NCI-H1436 treated with DMSO at 0.1 percent for 48 hours (cell line): Measurements from ENCODE around the gene RGL3.
"Not testable (repeated sequence)": the region's sequence is repeated elsewhere in the genome, so short reads cannot be mapped to it uniquely, and the experiment has no call there.

Experiments
- DNase-seq: peaks from one replicate; lab custom pipeline; 2025; lab: John Stamatoyannopoulos, UW

RGL3 gene, protein sequence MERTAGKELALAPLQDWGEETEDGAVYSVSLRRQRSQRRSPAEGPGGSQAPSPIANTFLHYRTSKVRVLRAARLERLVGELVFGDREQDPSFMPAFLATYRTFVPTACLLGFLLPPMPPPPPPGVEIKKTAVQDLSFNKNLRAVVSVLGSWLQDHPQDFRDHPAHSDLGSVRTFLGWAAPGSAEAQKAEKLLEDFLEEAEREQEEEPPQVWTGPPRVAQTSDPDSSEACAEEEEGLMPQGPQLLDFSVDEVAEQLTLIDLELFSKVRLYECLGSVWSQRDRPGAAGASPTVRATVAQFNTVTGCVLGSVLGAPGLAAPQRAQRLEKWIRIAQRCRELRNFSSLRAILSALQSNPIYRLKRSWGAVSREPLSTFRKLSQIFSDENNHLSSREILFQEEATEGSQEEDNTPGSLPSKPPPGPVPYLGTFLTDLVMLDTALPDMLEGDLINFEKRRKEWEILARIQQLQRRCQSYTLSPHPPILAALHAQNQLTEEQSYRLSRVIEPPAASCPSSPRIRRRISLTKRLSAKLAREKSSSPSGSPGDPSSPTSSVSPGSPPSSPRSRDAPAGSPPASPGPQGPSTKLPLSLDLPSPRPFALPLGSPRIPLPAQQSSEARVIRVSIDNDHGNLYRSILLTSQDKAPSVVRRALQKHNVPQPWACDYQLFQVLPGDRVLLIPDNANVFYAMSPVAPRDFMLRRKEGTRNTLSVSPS

DNA sequence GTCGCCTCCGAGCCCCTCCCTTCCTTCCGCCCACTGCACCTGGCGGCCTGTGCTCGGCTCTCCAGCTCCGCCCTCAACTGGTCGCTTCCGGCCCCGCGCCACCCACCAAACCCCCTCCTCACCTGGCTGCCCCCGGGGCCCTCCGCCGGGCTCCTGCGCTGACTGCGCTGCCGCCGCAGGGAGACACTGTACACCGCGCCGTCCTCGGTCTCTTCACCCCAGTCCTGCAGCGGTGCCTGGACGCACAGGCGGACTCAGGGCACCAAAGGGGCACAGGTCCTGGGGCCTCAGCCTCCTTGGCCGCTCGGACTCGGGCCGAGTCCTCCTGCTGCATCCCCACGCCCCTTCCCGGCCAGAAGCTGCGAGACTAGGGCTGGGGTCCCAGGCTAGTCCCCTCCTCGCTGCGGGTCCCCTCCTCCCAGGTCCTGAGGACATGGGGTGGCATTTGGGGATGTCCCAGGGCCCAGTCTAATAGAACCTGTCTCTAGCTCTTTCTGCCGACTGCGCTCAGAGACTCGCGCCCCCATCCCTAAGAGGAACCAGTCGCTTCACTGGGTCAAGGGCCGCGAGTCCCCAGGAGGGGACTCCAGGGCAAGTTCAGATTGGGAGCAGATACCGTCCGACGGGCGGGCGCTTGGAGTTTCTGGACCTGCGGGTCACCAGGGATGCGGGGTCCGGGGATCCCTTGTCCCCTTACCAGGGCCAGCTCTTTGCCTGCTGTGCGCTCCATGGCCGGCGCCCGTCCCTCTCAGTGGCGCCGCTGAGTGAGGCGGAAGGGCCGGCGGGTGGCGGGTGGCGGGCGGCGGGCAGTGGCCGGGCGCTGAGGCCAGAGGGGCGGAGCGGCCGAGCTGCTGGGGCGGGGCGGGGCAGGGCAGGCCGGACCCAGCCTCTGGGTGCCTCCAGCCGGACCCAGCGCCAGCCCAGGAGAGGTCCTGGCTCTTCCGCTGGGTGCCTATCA, at the start of gene RGL3:
Gene RGL3, minus strand, starts transcription at position 766 of the 958 bp plus-strand sequence. Its CDS starts 36 bp downstream, at position 730.
- DNase-seq: no peak

DNA sequence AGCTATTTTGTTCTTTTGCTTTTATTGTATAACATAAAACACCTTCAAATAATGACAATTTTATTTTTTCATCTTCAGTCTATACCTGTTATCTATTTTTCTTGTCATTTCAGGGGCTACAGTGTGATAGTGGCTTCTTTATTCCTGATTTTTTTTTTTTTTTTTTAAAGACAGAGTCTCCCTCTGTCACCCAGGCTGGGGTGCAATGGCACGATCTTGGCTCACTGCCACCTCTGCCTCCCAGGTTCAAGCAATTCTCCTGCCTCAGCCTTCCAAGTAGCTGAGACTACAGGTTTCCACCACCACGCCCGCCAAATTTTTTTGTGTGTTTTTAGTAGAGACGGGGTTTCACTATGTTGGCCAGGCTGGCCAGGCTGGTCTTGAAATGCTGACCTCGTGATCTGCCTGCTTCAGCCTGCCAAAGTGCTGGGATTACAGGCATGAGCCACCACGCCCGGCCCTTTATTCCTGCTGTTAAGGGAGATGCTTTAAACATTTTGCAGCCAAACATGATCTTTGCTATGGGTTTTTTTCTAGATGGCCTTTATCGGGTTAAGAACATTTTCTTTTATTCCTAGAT, 49.2 kb upstream of the RGL3 start:
- DNase-seq: not testable (repeated sequence)

DNA sequence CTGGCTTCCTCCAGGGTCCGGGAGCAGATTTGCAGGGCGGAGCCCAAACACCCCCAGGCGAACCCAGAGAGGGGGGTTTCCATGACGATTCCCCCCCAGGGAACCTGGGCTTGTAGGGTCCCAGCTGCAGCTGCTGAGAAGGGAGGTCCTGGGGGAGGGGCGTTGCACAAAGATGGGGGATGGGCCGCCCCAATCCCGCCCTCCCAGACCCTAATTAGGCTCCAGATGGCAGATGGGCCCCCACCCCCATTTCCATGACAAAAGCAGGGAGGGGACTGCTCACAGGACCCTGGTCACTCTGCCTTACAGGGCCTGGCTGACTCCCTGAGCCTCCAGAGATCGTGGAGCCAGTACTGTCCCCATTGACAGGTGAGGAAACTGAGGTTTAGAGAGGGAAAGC, 46.5 kb upstream of the RGL3 start:
- no peak for DNase-seq

DNA sequence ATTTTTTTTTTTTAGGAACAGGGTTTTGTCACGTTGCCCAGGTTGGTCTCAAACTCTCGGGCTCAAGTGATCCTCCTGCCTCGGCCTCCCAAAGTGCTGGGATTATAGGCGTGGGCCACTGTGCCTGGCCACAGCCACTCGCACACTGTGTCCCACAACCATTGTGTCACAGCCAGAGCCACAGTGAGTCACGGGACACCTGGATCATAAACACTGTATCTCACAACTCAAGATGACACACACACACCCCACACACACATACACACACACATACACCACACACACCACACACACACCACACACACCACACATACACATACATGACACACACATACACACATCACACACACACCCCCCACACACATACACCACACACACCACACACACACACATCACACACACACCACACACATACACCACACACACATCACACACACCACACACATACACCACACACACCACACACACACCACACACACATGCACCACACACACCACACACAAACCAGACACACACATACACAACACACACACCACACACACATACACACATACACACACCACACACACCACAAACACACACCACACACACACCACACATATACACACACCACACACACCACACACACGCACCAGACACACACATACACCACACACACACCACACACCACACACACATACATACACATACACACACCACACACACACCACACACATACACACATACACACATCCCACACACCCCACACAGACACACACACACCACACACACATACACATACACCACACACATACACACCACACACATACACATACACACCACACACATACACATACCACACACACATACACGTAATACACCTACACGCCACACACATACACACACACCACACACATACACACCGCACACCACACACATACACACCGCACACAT, 45.5 kb upstream of the RGL3 start:
- DNase-seq: no peak

DNA sequence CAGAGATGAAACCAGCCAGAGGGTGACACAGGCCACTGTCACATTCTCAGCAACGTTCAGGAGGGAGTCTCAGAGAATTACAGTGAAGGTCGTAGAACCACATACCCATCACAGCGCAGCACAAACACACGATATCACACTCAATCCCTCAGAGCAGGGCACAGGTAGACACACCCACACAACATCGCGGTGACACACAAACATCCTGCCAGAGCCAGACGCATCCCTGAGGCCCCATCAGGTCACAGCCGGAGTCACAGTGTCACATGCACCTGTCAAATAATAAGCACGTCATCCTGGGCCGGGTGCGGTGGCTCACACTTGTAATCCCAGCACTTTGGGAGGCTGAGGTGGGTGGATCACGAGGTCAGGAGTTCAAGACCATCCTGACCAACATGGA, 44.3 kb upstream of the RGL3 start:
- DNase-seq: no peak

DNA sequence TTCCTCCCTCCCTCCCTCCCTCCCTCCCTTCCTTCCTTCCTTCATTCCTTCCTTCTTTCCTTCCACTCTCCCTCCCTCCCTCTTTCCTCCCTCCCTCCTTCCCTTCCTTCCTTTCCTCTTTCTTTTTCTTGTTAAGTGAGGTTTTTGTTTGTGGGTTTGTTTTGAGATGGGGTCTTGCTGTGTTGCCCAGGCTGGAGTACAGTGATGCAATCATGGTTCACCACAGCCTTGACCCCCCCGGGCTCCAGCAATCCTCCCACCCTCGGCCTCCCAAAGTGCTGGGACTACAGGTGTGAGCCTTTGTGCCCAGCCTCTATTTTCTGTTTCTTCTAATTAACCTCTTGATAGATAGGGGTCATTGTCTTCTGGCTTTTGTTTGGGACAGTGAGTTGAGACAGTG, 42.3 kb upstream of the RGL3 start:
- DNase-seq: no peak

DNA sequence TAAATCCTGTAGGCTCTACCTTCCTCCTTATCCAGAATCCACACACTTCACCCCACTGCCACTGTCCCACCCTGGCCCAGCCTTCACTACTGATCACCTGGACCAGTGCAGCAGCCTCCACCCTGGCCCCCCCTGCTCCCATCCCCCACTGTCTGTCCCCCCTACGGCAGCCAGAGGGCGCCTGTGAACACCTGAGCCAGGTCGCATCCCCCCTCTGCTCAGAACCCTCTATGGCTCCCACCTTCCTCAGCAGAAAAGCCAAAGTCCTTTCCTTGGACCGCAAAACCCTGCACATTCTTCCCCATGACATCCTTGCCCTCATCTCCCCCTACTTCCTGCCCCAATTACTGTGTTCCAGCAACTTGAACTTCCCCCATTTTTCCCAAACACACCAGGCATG, 41.1 kb upstream of the RGL3 start:
- no peak for DNase-seq

DNA sequence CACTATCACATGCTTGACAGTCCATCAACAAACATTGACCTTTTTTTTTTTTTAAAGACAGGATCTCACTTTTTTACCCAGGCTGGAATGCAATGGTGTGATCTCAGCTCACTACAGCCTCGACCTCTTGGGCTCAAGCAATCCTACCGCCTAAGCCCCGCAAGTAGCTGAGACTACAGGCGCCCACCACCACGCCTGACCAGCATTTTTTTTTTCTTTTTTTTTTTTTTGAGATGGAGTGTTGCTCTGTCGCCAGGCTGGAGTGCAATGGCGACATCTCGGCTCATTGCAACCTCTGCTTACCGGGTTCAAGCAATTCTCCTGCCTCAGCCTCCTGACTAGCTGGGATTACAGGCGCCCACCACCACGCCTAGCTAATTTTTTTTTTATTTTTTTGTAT, 39.8 kb upstream of the RGL3 start:
- DNase-seq: not testable (repeated sequence)

DNA sequence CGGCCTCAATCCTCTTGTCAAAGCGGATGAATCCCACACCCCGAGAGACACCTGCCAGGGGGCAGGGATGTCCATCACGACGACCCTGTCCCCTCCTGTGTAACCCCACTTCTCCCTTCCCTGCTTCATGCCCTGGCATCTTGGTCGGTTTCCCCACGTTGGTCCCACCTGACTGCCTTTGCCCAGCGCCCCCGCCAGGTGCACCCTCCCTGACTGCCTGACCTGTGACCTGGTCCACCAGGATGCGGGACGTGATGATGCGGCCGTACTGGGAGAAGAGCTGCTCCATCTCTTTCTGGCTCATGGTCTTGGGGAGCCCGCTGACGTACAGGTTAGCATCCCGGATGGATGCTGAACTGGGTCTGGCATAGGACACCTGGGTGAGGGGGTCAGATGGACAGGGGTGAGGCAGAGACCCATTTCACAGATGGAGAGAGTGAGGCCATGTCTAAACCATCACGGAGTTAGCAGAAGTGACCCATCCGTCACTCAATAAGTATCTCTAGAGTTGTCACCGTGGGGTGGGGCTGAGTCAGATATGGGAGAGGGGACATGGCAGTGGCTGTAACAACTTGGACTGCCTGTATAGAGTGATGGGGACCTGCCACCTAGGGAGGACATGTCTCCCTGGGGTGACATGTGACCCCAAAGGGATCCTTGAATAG, 39.3 kb upstream of the RGL3 start:
- DNase-seq: no peak

DNA sequence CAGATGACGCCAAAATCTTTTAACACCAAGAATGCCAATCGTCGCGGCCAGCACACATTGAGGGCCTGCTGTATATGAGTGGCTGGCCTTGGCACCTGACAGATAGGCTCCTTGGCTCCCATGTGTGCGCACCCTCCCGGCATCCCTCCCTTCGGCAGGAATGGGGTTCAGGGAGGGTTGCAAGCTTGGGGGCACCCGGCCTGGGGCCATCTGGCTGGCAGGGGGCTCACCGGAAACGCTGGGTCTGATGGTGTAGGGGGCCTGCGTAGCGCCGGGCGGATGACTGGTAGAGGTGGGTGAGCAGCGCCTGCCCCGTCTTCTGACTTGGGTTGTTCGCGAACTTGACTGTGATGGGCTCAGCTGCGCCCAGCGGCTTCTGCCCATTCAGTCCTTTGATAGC, 38.7 kb upstream of the RGL3 start:
- no peak for DNase-seq

DNA sequence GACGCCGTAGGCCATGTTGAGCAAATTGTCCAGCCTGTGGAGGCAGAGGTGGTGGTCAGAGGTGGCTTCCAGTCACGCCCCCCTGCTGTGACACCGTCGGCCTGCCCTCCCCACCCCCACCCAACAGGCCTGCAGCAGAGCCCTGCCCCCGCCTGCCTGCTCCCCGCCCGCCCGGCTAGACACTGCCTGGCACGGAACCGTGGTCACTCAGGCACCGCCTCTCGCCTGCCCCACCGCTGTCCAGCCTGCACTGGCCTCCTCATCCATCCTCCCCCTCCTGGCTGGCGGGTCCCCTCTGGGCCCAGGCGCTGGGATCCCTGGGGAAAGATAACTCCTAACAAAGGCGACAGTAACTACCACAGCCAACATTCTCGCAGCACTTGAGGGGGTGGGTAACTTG, 38.0 kb upstream of the RGL3 start:
- DNase-seq: no peak

DNA sequence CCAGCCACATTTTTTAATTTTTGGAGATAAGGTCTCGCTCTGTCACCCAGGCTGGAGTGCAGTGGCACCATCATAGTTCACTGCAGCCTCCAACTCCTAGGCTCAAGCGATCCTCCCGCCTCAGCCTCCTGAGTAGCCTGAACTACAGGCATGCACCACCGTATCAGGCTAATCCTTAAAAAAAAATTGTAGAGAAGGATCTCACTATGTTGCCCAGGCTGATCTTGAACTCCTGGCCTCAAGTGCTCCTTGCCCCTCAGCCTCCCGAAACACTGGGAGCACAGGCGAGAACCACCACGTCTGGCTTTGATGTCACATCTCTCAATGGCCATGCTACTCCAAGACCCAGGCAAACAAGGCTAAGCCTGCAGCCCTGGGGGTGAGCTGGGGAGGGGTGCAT, 37.5 kb upstream of the RGL3 start:
- DNase-seq: no peak

DNA sequence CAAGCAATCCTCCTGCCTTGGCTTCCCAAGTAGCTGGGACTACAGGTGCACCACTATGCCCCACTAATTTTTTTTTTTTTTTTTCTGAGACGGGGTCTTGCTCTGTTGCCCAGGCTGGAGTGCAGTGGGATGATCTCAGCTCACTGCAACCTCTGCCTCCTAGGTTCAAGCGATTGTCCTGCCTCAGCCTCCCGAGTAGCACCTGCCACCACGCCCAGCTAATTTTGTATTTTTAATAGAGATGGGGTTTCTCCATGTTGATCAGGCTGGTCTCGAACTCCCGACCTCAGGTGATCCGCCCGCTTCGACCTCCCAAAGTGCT, 36.1 kb upstream of the RGL3 start:
- DNase-seq: not testable (repeated sequence)

DNA sequence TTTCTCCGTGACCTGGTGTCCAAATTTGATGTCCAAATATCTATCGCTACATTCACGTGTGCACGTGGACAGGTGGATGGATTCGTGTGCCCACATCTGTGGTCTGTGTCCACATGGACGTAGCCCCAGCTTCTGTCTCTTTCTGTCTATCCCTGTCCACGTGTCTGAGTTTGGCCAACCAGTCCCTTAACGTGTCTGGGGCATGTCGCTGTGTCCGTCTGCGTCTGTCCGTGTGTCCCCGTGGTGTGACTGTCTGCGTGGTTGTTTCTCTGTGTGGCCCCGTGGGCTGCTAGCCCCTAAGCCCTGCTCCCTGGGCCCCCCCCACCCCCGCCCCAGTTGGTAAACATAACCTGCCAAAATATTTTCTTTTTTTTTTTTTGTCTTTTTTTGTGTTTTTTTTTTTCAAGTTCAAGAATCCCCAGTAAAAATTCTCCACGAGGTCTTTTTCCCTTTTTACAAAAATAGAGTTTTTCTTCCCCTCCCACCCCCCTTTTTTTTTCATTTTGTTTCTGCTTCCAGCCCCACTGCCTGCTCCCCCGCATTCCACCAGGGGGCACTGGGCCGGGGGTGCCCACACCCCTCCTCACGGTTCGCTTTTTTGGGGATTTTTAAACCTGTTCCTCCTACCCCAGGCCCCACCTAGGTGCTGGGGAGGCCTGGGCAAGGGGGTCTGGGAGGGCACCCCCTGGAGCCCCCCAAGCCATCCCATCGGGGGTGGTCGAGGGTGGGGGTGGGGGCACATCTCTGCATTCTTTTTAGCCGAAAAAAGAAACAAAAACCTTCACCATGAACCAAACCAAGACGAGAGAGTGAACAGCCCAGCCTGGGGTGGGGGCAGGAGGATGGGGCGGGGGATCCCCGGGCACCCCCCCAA, 34.6 kb upstream of the RGL3 start:
- DNase-seq: no peak

DNA sequence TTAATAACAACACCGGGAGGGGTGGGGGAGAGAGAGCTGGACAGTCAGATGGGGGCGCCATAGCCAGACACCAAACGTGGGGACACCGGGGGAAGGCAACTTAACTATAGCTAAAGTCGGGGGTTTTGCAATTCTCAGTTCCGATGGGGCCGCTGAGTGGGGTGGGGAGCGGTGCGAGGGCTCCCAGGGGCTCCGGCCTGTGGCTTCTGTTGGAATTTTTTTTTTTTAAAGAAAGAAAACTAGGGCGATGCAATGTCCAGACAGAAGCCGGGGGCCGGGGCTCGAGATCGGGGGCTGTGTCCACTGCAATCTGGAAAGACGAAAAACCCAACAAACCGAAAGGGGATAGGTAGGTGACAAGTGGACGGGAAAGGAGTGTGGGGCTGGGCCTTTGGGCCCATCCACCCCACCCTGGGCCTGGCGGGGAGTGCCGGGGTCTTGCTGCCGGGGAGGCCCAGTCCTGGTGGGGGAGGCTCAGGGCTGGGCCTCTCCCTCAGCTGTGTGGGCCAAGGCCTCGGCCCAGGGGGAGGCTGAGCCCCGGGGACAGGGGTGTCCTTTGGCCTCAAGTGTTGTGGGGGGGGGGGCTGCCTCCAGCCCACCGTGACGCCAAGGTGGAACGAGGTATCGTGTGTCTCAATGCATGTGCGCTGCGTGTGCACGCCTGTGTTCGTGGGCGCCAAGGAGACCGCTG, 33.7 kb upstream of the RGL3 start:
- DNase-seq: no peak

DNA sequence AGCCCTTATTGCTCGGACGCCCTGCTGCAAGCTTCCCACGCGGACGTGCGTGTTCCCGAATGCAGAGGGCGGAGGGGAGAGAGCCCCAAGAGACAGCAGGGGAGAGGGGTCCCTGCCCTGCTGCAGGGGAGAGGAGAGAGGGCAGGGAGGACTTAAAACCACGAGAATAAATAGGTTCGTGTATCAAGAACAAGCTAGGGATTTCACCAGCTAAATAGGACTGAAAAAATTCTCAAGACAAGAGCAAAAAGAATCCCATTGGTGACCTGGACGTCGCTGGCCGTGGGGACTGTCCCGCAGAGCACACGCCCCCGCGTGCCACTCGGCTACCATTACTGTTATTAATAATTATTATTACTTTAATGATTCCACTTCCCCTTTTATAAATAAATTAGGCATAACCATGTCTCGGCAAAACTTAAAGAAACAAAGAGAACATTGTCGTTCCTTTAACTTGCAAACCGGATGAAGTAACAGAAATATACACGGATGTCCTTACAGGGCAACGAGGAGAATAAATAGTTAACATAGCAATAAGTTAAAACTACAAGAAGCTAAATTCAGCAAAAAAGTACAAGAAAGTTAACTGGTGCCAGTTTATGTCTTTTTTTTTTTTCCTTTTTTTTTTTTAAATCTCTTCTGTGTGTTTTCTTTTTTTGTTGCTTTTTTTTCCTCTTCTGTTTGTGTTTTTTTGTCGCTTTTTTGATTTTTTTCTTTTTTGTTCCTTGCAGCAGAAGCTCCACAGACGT, 32.9 kb upstream of the RGL3 start:
- no peak for DNase-seq

DNA sequence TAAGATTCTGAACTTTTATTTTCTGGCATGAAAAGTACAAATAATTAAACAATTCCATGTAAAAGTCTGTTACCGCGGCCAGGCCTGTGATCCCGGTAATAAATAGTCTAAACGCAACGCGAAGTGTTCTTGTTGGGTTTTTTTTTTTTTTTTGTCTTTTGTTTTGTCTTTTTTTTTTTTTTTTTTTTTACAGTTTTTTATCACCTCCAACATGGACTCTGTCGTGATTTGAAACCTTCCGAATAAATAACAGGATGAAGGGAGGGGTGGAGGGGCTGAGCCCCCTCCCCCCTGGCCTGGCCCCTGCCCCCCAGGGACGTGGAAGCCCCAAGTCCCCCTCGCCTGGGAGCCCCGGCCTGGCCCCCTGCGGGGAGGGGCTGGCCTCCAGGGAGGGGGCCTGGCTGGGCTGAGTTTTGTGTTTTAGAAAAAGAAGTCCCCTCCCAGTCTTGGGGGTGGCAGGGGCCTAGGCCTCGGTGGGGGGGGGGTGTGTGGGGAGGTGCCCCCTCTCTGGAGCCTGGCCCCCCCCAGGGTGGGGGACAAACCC, 32.3 kb upstream of the RGL3 start:
- no peak for DNase-seq
